Calu3 (cell line): ENCODE results near the gene FYB1. TPM values are rescaled to one million over a fixed set of nuclear protein-coding genes. Genes with fewer than 3 reads are reported as not detected.
A peak's percentile ranks its signal among the peaks of the same experiment; 100 is the strongest.

Experiments
- BruUV-seq: library from RNA; stranded (reverse); fragments of 400-500 nt; replicated peaks from 2 replicates; lab custom pipeline; 2021; lab: Mats Ljungman, UMichigan
- CTCF ChIA-PET: fragments of 300-600 bp; sonication (Branson Sonifier 250); formaldehyde crosslinking; loops from one replicate; lab custom pipeline; 2022; ENCODE audit warnings: antibody characterized with exemption; lab: Charles Lee
- DNase-seq: peaks from one replicate; pipeline ENCODE4 v3.0.0; 2022
- H3K27ac Mint-ChIP-seq: one replicate; pipeline ENCODE4 v1.8.0; 2022; ENCODE audit warnings: mixed read lengths; ENCODE audit not compliant: unreplicated experiment
- H3K27me3 Mint-ChIP-seq: one replicate; pipeline ENCODE4 v1.8.0; 2022; ENCODE audit warnings: mixed read lengths; ENCODE audit not compliant: unreplicated experiment
- H3K36me3 Mint-ChIP-seq: one replicate; pipeline ENCODE4 v1.8.0; 2022; ENCODE audit warnings: mild to moderate bottlenecking, moderate library complexity, mixed read lengths; ENCODE audit not compliant: insufficient read depth, unreplicated experiment
- H3K4me1 Mint-ChIP-seq: one replicate; pipeline ENCODE4 v1.8.0; 2022; ENCODE audit warnings: mild to moderate bottlenecking, low read depth, mixed read lengths; ENCODE audit not compliant: unreplicated experiment
- H3K4me3 Mint-ChIP-seq: one replicate; pipeline ENCODE4 v1.8.0; 2022; ENCODE audit warnings: mild to moderate bottlenecking, low read depth, moderate library complexity, mixed read lengths; ENCODE audit not compliant: unreplicated experiment
- H3K9me3 Mint-ChIP-seq: one replicate; pipeline ENCODE4 v1.8.0; 2022; ENCODE audit warnings: low read depth, mixed read lengths; ENCODE audit not compliant: unreplicated experiment
- intact Hi-C: fragments of 100-400 bp; cut with micrococcal nuclease; formaldehyde crosslinking; loops from one replicate; pipeline ENCODE4 v1.10.0; 2022; ENCODE audit not compliant: unreplicated experiment
- total RNA-seq: library from RNA; stranded (reverse); gene quantifications from 2 replicates; pipeline ENCODE4 v1.2.3, GENCODE V29; 2022
- TF ChIP-seq, protein P1 (sequence below): fragments of 200-600 bp; IDR thresholded peaks from one replicate; pipeline ENCODE4 v1.8.0; 2022; ENCODE audit warnings: antibody characterized with exemption; ENCODE audit not compliant: unreplicated experiment

FYB1 gene
- total RNA-seq, 1 experiment from 2014 or later: 42.8 TPM

DNA sequence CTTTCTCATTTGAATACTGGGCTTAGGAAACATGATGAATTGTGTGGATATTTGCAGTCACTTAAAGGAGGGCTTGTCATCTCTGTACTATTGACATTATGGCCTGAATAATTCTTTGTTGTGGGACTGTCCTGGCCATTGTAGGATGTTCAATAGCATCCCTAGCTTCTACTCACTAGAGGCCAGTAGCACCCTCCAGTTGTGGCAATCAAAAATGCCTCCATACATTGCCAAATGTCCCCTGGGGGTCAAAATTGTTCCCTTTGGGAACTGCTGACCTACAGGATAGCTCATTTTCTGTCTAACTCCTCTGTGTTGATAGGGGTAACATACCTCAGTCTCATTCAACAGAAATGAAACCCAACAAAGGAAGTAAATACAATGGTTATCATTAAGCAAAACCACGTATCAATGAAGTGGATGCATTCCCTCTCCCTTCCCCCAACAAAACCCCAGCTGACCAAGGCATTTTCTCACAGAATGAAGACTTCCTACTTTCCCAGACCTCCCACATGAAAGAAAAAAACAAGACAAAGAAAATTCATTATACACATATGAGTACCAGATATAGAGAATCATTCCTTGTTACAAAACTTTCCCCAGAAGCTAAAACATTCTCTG lies 18.1 kb downstream of the FYB1 start:
- Mint-ChIP-seq H3K9me3 (no peaks in the 10 kb centered on the region), H3K36me3 (peaks cover 4% of the 10 kb centered on the region), H3K27ac (no peak overlapping the region), H3K27me3 (no peaks in the 10 kb centered on the region), H3K4me1 (peaks cover 38% of the 10 kb centered on the region), H3K4me3 (no peak overlapping the region)
- no peak for DNase-seq
- TF ChIP-seq, protein P1, sequence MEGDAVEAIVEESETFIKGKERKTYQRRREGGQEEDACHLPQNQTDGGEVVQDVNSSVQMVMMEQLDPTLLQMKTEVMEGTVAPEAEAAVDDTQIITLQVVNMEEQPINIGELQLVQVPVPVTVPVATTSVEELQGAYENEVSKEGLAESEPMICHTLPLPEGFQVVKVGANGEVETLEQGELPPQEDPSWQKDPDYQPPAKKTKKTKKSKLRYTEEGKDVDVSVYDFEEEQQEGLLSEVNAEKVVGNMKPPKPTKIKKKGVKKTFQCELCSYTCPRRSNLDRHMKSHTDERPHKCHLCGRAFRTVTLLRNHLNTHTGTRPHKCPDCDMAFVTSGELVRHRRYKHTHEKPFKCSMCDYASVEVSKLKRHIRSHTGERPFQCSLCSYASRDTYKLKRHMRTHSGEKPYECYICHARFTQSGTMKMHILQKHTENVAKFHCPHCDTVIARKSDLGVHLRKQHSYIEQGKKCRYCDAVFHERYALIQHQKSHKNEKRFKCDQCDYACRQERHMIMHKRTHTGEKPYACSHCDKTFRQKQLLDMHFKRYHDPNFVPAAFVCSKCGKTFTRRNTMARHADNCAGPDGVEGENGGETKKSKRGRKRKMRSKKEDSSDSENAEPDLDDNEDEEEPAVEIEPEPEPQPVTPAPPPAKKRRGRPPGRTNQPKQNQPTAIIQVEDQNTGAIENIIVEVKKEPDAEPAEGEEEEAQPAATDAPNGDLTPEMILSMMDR: no peak
- BruUV-seq: no TSS peak
- intact Hi-C loops: no loop called here
- CTCF ChIA-PET: interaction anchor here (1.2 to 1.4 kb wide), 2 partner anchors 82 to 346 kb away, joined by 3 read pairs; no protein-coding TSS in a partner anchor

DNA sequence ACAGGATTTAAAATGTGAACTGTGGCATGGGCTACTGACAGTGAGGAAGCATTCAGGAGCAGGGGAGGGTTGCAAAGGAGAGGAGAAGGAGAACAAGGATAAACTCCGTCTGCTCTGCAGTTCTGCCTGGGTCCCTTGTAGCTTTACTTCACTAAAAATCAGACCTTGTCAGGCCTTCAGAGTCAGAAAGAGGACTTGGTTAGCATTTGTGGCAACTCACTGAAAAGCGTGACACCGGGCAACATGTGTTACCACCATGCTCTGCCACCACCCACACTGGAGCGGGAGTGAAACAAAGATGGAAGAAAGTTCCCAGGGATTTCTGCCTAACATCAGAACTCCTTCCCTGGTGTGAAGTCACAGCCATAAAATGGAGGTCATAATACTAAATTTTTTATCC lies 19.3 kb downstream of the FYB1 start:
- peak overlapping the region; percentile 7 for H3K4me3 Mint-ChIP-seq
- no peaks in the 10 kb centered on the region for H3K27me3 Mint-ChIP-seq
- no peak overlapping the region for H3K27ac Mint-ChIP-seq
- DNase-seq: no peak
- peaks cover 4% of the 10 kb centered on the region for H3K36me3 Mint-ChIP-seq
- H3K4me1 Mint-ChIP-seq: peaks cover 47% of the 10 kb centered on the region
- CTCF ChIA-PET: interaction anchor here (1.2 to 1.4 kb wide), 2 partner anchors 83 to 347 kb away, joined by 3 read pairs; no protein-coding TSS in a partner anchor
- no peaks in the 10 kb centered on the region for H3K9me3 Mint-ChIP-seq
- intact Hi-C loops: no loop called here
- BruUV-seq: no TSS peak
- TF ChIP-seq, protein P1: no peak

- intact Hi-C loops: loop anchor here (5.0 kb wide), 1 partner anchor 52 kb away; no protein-coding TSS in a partner anchor
- no peak for DNase-seq
- Mint-ChIP-seq H3K27me3 (no peaks in the 10 kb centered on the region), H3K9me3 (no peaks in the 10 kb centered on the region), H3K4me1 (peaks cover 55% of the 10 kb centered on the region), H3K4me3 (peak overlapping the region; percentile 7), H3K27ac (peak overlapping the region; percentile 5), H3K36me3 (peaks cover 4% of the 10 kb centered on the region)
- TF ChIP-seq, protein P1: no peak
- CTCF ChIA-PET: no interaction called here
- BruUV-seq: no TSS peak
Measured at GRCh38 chr5:39199335-39199734, 20.0 kb downstream of the FYB1 start.

DNA sequence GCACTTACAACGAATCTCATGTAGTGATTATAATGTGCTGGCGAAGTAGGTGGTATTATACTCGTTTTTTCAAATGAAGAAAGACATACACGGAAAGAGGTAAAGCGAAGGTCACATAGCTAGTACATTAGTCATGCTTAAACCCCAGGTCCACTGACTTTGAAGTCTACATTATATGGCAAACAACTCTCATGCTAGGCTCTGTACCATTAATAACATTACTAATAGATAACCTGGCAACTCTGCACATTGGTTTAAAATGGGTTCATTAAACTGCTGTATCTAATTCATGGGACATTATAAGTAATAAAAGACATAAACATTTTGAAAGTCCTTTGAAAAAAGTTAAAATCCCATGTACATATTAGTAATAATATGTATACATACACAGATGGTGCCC lies 21.2 kb downstream of the FYB1 start:
- H3K36me3 Mint-ChIP-seq: no peaks in the 10 kb centered on the region
- intact Hi-C loops: loop anchor here (5.0 kb wide), 1 partner anchor 51 kb away; no protein-coding TSS in a partner anchor
- peak overlapping the region; percentile 19 for H3K27ac Mint-ChIP-seq
- H3K27me3 Mint-ChIP-seq: no peaks in the 10 kb centered on the region
- BruUV-seq: no TSS peak
- peaks cover 59% of the 10 kb centered on the region for H3K4me1 Mint-ChIP-seq
- TF ChIP-seq, protein P1: no peak
- peak; percentile 31 for DNase-seq
- no peaks in the 10 kb centered on the region for H3K9me3 Mint-ChIP-seq
- CTCF ChIA-PET: interaction anchor here (0.6 kb wide), 1 partner anchor 85 kb away, joined by 4 read pairs; no protein-coding TSS in a partner anchor
- H3K4me3 Mint-ChIP-seq: no peak overlapping the region
